Type B pancreatic cell (in vitro differentiated cells): Measurements from ENCODE around the gene CHRM4. TPM values are rescaled to one million over a fixed set of nuclear protein-coding genes. Genes with fewer than 3 reads are reported as not detected.

Experiments
- DNase-seq: peaks from one replicate; pipeline ENCODE4 v3.0.0; 2021; ENCODE audit warnings: mixed read lengths; ENCODE audit not compliant: unreplicated experiment; ENCODE audit errors: extremely low spot score
- H3K27ac Mint-ChIP-seq: 2 replicates; pipeline ENCODE4 v1.8.0; 2021; ENCODE audit warnings: mild to moderate bottlenecking, mixed read lengths
- H3K27me3 Mint-ChIP-seq: 2 replicates; pipeline ENCODE4 v1.8.0; 2021; ENCODE audit warnings: mixed read lengths
- H3K36me3 Mint-ChIP-seq: 2 replicates; pipeline ENCODE4 v1.8.0; 2021; ENCODE audit warnings: mixed read lengths
- H3K4me1 Mint-ChIP-seq: one replicate; pipeline ENCODE4 v1.8.0; 2021; ENCODE audit warnings: mixed read lengths; ENCODE audit not compliant: unreplicated experiment
- H3K4me3 Mint-ChIP-seq: 2 replicates; pipeline ENCODE4 v1.8.0; 2021; ENCODE audit warnings: mild to moderate bottlenecking, mixed read lengths
- H3K9me3 Mint-ChIP-seq: 2 replicates; pipeline ENCODE4 v1.8.0; 2021; ENCODE audit warnings: mixed read lengths
- total RNA-seq: library from RNA; stranded (reverse); gene quantifications from 2 replicates; pipeline ENCODE4 v1.2.1, GENCODE V29; 2021; ENCODE audit warnings: low replicate concordance
- TF ChIP-seq, protein P1 (sequence below): fragments of 200-600 bp; sonication (generic); conservative IDR thresholded peaks from 2 replicates; pipeline ENCODE4 v1.5.0; 2021; ENCODE audit warnings: antibody characterized with exemption, mild to moderate bottlenecking

The CHRM4 gene
- total RNA-seq, 1 donor from 2014 or later: 1.0 TPM

GRCh38 chr11:46392421-46393230 is 1.1 kb upstream of the CHRM4 start:
- DNase-seq: peak; percentile 90
- no peaks in the 10 kb centered on the region for H3K36me3 Mint-ChIP-seq
- no peaks in the 10 kb centered on the region for H3K9me3 Mint-ChIP-seq
- peaks cover 48% of the 10 kb centered on the region for H3K27me3 Mint-ChIP-seq
- TF ChIP-seq, protein P1, sequence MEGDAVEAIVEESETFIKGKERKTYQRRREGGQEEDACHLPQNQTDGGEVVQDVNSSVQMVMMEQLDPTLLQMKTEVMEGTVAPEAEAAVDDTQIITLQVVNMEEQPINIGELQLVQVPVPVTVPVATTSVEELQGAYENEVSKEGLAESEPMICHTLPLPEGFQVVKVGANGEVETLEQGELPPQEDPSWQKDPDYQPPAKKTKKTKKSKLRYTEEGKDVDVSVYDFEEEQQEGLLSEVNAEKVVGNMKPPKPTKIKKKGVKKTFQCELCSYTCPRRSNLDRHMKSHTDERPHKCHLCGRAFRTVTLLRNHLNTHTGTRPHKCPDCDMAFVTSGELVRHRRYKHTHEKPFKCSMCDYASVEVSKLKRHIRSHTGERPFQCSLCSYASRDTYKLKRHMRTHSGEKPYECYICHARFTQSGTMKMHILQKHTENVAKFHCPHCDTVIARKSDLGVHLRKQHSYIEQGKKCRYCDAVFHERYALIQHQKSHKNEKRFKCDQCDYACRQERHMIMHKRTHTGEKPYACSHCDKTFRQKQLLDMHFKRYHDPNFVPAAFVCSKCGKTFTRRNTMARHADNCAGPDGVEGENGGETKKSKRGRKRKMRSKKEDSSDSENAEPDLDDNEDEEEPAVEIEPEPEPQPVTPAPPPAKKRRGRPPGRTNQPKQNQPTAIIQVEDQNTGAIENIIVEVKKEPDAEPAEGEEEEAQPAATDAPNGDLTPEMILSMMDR: no peak
- peak overlapping the region; percentile 61 for H3K27ac Mint-ChIP-seq
- H3K4me1 Mint-ChIP-seq: peaks cover 17% of the 10 kb centered on the region
- peak overlapping the region; percentile 87 for H3K4me3 Mint-ChIP-seq

- no peak overlapping the region for H3K27ac Mint-ChIP-seq
- H3K27me3 Mint-ChIP-seq: peaks cover 60% of the 10 kb centered on the region
- H3K36me3 Mint-ChIP-seq: peaks cover 3% of the 10 kb centered on the region
These were observed 394 bp downstream of the CHRM4 start for GRCh38 chr11:46391186-46391577.

GRCh38 chr11:46390331-46391171 is 1.0 kb downstream of the CHRM4 start:
- DNase-seq: no peak

More at GRCh38 chr11:46391186-46391577, 394 bp downstream of the CHRM4 start:
- Mint-ChIP-seq H3K9me3 (no peaks in the 10 kb centered on the region), H3K4me3 (no peak overlapping the region), H3K4me1 (peaks cover 22% of the 10 kb centered on the region)
- DNase-seq: no peak
- TF ChIP-seq, protein P1: no peak

DNA sequence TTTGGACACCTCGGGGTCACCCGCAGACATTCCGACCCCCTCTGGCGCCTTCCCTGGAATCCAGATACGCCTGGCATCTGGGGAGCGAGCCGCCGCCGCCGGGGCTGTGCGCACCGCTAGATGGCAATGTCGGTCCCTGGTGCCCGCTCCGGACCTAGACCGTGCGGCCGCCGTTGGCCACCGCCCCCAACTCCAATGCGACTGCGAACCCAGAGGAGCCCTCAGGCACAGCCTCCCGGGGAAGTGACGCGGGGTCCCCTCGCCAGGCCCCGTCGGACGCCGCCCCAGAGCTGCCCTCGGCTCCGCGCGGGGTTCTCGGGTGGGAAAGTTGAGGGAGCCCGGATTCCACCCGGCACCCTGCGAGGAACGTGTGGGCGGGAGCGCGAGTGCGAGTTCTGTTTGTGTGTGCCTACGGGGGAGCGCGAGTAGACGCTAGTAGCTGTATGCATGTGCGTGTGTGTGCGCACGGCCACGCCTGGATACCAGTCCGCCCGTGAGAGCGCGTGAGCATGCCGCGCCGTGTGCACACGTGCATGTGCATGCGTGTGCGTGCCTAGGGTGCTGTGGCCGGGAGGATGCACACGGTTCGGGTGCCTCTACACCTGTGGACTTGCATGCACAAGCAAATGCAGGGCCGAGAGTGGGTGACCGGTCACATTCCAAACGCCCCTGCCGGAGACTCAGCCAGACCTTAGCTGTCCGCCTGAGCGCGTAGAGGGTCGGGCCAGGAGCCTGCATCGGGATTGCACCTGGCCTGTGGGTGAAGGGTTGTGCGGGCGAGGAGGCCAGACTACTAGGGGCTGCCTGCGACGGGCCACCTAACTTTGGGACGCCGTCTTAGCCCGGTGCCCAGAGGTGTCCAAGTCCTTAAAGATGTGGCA is 1.9 kb downstream of the CHRM4 start:
- Mint-ChIP-seq H3K4me3 (peak overlapping the region; percentile 79), H3K9me3 (no peaks in the 10 kb centered on the region), H3K27ac (peak overlapping the region; percentile 41), H3K27me3 (peaks cover 65% of the 10 kb centered on the region), H3K36me3 (peaks cover 3% of the 10 kb centered on the region), H3K4me1 (peaks cover 22% of the 10 kb centered on the region)
- TF ChIP-seq, protein P1: peak; percentile 92
- no peak for DNase-seq

More at GRCh38 chr11:46390331-46391171, 1.0 kb downstream of the CHRM4 start:
- H3K27me3 Mint-ChIP-seq: peaks cover 65% of the 10 kb centered on the region
- peaks cover 22% of the 10 kb centered on the region for H3K4me1 Mint-ChIP-seq
- TF ChIP-seq, protein P1: no peak
- H3K36me3 Mint-ChIP-seq: peaks cover 3% of the 10 kb centered on the region
- no peaks in the 10 kb centered on the region for H3K9me3 Mint-ChIP-seq
- no peak overlapping the region for H3K27ac Mint-ChIP-seq
- peak overlapping the region; percentile 79 for H3K4me3 Mint-ChIP-seq
